Upper lobe of left lung (tissue), 4 donors: ENCODE data around the gene BTNL3.

Experiments used
- CTCF ChIP-seq, 6 experiments: fragments of 450-650 bp in 4 of 6; fragments of 200-600 bp in 2 of 6; sonication (generic) in 2 of 6; IDR thresholded peaks; one replicate each; pipeline ENCODE4 v1.5.1; 2016 to 2019; ENCODE audit warnings: antibody characterized with exemption in 6 of 6
- POLR2A ChIP-seq, 4 donors: fragments of 450-650 bp; IDR thresholded peaks; one replicate each; pipeline ENCODE4 v1.5.1; 2016 to 2017; ENCODE audit warnings: antibody characterized with exemption in 4 of 4, mild to moderate bottlenecking in 2 of 4

DNA sequence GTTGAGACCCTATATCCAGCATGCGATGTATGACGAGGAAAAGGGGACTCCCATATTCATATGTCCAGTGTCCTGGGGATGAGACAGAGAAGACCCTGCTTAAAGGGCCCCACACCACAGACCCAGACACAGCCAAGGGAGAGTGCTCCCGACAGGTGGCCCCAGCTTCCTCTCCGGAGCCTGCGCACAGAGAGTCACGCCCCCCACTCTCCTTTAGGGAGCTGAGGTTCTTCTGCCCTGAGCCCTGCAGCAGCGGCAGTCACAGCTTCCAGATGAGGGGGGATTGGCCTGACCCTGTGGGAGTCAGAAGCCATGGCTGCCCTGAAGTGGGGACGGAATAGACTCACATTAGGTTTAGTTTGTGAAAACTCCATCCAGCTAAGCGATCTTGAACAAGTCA, 17.1 kb downstream of the BTNL3 start:
- TF ChIP-seq CTCF (IDR thresholded peaks at IDR 0.05): no peak
- no peak for TF ChIP-seq POLR2A (IDR thresholded peaks at IDR 0.05)
